ENCODE data around the gene EPB41L5.
A peak's percentile ranks its signal among the peaks of the same experiment; 100 is the strongest.
"Not testable (repeated sequence)": the region's sequence is repeated elsewhere in the genome, so short reads cannot be mapped to it uniquely, and the experiment has no call there.

EPB41L5 gene

DNA sequence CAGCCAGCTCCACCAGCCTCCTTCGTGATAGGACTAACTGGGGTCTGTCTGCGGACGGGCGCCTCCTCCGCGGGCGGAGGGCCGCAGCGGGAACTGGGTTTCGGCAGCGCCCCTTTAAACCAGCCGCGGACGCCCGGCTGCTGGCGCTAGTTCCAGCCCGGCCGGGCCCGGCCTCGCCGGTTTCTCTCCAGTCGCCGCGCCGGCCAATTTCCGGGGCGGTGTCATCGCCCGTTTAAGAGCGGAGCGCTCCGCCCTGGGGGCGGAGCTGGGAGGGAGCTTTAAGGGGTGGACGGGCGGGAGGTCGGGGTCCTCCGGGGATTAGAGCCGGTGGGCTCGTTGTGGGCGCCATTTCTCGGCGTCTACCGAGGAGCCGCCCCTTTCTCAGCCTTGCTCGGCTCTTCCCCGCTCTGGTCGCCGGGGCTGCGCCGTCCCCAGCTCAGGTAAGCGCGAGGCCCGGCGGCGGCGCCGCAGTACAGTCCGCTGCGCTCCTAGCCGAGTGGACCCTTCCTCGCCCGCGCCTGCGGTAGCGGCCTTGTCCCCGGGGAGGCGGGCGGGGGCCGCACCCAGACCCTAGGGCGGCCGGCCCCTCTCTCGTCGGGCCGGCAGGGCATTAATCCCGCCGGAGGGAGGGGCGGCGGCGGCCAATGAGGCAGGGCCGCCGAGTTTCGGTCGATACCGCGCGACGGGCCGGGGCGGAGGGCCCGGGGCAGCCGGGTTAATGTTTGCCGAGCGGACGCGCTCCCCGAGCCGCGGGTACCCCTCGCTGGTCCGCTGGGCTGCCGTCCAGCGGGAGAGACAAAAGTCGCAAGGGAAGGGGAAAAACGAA is at the start of gene EPB41L5:
EPB41L5 (plus strand) TSS at position 307 of the 826 bp plus-strand sequence. CDS start 6,008 bp downstream, outside the sequence.
- H3K27me3 ChIP-seq (ENCODE audit: insufficient read depth, low read length), result no peaks in the 10 kb centered on the region
- H3K9me3 ChIP-seq (ENCODE audit: low read length), result no peaks in the 10 kb centered on the region
- H2AFZ ChIP-seq (ENCODE audit: low read depth, low read length), result peak within 1 kb of the TSS; percentile 76
- peaks cover 15% of the 10 kb centered on the region for H3K4me1 ChIP-seq (ENCODE audit: insufficient read depth, low read length)
- peak within 1 kb of the TSS; percentile 99 for H3K4me3 ChIP-seq (ENCODE audit: low read length)
- H3K36me3 ChIP-seq (ENCODE audit: insufficient read depth, low read length), result no peaks in the 10 kb centered on the region

DNA sequence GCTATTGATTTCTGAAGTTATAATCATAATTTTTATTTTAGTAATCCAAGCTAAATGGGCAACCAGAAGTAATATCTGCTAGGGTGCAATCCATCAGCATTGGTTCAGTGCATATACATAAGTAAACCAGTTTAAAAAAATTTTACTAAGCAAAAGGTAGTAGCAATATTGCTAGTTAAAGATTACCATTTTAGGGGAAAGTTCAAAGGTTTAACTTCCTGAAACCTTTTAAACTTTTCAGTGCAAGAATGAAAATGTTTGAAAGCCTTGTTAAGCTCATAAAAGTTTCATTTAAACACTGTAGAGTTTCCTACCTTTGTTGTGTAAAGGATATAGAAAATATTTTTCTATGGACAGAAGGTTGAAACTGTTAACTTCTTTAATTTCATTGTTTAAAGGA is 31.0 kb upstream of the EPB41L5 start:
- H3K27me3 ChIP-seq (ENCODE audit: insufficient read depth, low read length), result no peaks in the 10 kb centered on the region
- no peak overlapping the region for H2AFZ ChIP-seq (ENCODE audit: low read depth, low read length)

DNA sequence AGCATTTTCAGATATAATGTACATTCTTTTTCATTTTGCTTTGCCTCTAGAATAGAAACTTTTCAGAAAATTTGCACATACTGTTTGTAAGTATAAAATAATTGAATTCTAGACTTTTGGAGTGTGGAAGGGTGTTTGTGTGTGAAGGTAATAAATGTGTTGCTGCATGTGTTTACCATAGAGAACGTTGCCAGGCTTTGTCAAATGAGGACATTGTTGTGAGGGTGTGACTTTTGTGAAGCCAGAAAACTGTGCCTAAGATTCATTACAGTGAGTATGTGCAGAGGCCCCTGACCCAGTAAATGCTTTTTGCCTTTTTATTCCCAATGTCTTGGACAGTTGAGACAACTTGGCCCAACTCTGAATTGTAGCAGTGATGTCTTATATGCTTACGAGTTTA is 30.4 kb upstream of the EPB41L5 start:
- no peaks in the 10 kb centered on the region for H3K4me1 ChIP-seq (ENCODE audit: insufficient read depth, low read length)
- no peak overlapping the region for H3K4me3 ChIP-seq (ENCODE audit: low read length)
- H3K9me3 ChIP-seq (ENCODE audit: low read length), result no peaks in the 10 kb centered on the region
- no peaks in the 10 kb centered on the region for H3K27me3 ChIP-seq (ENCODE audit: insufficient read depth, low read length)
- H3K36me3 ChIP-seq (ENCODE audit: insufficient read depth, low read length), result peaks cover 5% of the 10 kb centered on the region
- H2AFZ ChIP-seq (ENCODE audit: low read depth, low read length), result no peak overlapping the region

More for the DNA sequence above, 31.0 kb upstream of the EPB41L5 start:
- Histone ChIP-seq H3K9me3 (ENCODE audit: low read length) (no peaks in the 10 kb centered on the region), H3K4me1 (ENCODE audit: insufficient read depth, low read length) (no peaks in the 10 kb centered on the region), H3K4me3 (ENCODE audit: low read length) (no peak overlapping the region), H3K36me3 (ENCODE audit: insufficient read depth, low read length) (peaks cover 11% of the 10 kb centered on the region)

DNA sequence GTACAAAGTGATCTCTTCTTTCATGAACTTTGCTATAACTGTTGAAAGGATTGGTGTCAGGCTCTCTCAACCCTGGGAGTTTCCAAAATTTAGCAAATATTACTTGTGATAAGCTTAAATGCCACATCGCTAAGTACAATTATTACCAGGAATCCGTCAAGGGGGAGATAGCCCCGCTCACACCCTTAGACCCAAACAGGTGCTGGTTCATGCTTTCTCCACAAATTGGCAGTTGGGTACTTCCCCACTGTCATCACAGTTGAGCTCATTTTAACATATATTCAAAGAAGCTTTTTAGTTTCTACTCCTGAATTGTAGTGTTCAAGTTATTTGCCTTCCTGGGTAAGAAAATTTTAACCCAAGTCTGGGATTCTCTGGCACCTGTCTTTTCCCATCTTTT is 29.8 kb upstream of the EPB41L5 start:
- Histone ChIP-seq H3K36me3 (ENCODE audit: insufficient read depth, low read length) (peaks cover 2% of the 10 kb centered on the region), H2AFZ (ENCODE audit: low read depth, low read length) (no peak overlapping the region), H3K27me3 (ENCODE audit: insufficient read depth, low read length) (no peaks in the 10 kb centered on the region), H3K4me3 (ENCODE audit: low read length) (no peak overlapping the region), H3K4me1 (ENCODE audit: insufficient read depth, low read length) (no peaks in the 10 kb centered on the region), H3K9me3 (ENCODE audit: low read length) (no peaks in the 10 kb centered on the region)

DNA sequence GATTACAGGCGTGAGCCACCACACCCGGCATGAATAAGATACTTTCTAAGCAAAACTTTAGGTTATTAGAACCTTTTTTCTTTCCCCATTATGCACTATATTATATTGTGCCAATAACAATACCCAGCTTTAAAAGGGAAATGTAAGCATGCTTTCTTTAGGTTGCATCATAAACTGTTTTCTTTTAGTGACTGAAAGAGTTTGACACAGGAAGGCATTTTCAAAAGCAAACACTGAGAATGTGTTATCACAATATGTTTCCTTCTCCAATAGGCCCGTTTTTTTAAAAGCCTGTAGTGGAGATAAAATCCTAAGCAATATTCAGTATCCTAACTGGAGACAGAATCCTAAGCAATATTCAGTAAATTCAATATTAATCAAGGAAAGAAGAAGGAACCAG is 16.7 kb upstream of the EPB41L5 start:
- Histone ChIP-seq H2AFZ (ENCODE audit: low read depth, low read length) (no peak overlapping the region), H3K36me3 (ENCODE audit: insufficient read depth, low read length) (no peaks in the 10 kb centered on the region), H3K4me3 (ENCODE audit: low read length) (no peak overlapping the region), H3K27me3 (ENCODE audit: insufficient read depth, low read length) (no peaks in the 10 kb centered on the region), H3K4me1 (ENCODE audit: insufficient read depth, low read length) (no peaks in the 10 kb centered on the region), H3K9me3 (ENCODE audit: low read length) (no peaks in the 10 kb centered on the region)

DNA sequence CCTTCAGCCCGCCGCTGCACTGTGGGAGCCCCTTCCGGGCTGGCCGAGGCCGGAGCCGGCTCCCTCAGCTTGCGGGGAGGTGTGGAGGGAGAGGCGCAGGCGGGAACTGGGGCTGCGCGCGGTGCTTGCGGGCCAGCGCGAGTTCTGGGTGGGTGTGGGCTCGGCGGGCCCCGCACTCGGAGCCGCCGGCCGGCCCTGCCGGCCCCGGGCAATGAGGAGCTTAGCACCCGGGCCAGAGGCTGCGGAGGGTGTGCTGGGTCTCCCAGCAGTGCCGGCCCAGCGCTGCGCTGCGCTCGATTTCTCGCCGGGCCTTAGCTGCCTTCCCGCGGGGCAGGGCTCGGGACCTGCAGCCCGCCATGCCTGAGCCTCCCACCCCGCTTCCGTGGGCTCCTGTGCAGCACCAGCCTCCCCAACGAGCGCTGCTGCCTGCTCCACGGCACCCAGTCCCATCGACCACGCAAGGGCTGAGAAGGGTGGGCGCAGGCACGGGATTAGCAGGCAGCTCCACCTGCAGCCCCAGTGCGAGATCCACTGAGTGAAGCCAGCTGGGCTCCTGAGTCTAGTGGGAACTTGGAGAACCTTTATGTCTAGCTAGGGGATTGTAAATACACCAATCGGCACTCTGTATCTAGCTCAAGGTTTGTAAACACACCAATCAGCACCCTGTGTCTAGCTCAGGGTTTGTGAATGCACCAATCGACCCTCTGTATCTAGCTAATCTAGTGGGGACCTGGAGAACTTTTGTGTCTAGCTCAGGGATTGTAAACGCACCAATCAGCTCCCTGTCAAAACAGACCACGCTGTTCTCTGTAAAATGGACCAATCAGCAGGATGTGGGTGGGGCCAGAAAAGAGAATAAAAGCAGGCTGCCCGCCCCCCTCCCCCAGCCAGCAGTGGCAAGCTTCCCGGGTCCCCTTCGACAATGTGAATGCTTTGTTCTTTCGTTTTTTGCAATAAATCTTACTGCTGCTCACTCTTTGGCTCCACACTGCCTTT is 15.7 kb upstream of the EPB41L5 start:
- H2AFZ ChIP-seq (ENCODE audit: low read depth, low read length); H3K36me3 ChIP-seq (ENCODE audit: insufficient read depth, low read length); H3K4me1 ChIP-seq (ENCODE audit: insufficient read depth, low read length); H3K27me3 ChIP-seq (ENCODE audit: insufficient read depth, low read length); H3K4me3 ChIP-seq (ENCODE audit: low read length); H3K9me3 ChIP-seq (ENCODE audit: low read length): not testable (repeated sequence)

DNA sequence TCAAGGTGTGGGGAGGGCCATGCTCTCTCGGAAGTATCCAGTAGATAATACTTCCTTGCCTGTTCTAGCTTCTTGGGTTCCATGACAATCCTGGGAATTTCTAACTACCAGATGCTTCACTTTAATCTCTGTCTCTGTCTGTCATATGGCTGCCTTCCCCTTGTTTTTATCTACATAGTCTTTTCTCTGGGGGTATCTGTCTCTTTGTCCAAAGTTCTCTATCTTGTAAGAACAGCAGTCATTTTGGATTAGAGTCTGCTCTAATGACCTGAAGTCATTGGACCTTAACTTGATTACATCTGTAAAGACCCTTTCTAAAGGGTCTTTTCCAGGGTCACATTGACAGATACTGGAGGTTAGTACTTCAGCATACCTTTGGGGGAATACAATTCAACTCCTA is 11.4 kb upstream of the EPB41L5 start:
- no peaks in the 10 kb centered on the region for H3K36me3 ChIP-seq (ENCODE audit: insufficient read depth, low read length)
- no peaks in the 10 kb centered on the region for H3K9me3 ChIP-seq (ENCODE audit: low read length)
- no peaks in the 10 kb centered on the region for H3K4me1 ChIP-seq (ENCODE audit: insufficient read depth, low read length)
- no peak overlapping the region for H2AFZ ChIP-seq (ENCODE audit: low read depth, low read length)
- H3K27me3 ChIP-seq (ENCODE audit: insufficient read depth, low read length), result no peaks in the 10 kb centered on the region
- H3K4me3 ChIP-seq (ENCODE audit: low read length), result no peak overlapping the region

DNA sequence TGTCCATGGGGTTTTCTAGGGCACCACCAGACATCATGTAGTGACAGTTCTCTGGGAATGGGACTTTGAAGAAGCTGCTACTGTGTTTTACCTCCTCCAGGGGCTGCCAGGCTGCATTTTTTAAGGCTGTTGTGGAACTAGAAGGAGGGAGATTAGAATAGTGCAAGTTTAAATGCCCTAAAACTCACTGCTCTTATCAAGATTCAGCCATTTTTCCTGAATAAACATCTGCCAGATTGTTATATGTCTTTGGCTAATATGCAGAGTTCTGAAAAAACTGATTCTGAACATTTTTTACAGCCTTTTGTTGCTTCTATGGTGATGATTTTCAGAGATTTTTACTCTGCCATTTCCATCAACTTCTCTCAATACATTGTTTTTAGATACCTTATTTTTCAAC is 8.6 kb upstream of the EPB41L5 start:
- no peak overlapping the region for H2AFZ ChIP-seq (ENCODE audit: low read depth, low read length)
- no peak overlapping the region for H3K4me3 ChIP-seq (ENCODE audit: low read length)
- H3K36me3 ChIP-seq (ENCODE audit: insufficient read depth, low read length), result no peaks in the 10 kb centered on the region
- H3K9me3 ChIP-seq (ENCODE audit: low read length), result no peaks in the 10 kb centered on the region
- H3K27me3 ChIP-seq (ENCODE audit: insufficient read depth, low read length), result no peaks in the 10 kb centered on the region
- no peaks in the 10 kb centered on the region for H3K4me1 ChIP-seq (ENCODE audit: insufficient read depth, low read length)

DNA sequence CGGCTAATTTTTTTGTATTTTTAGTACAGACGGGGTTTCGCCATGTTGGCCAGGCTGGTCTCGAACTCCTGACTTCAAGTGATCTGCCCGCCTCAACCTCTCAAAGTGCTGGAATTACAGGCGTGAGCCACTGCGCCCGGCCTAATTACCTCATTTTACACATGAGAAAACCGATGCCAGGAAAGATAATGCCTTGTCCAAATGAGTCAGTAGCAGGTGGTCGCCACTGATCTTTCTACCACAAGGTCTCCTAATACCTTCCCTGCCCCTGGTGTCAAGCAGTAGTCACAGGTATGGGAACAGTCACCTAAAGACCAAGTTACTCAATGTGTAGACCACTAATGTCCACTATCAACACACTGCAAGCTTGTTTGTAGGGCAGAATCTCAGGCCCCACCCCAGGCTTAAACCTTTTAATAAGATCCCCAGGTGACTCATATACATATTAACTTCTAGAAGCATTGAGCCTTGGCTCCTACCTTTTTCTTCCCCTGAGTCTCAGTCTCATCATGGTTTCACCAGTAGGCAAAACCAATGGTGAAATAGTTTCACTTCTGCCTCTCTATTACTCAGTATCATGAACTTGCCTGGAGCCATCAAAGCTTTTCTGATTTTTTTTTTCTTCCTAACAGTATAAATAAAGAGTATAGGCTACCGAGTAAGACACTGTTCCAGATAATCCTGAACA is 6.9 kb upstream of the EPB41L5 start:
- no peak overlapping the region for H3K4me3 ChIP-seq (ENCODE audit: low read length)
- no peaks in the 10 kb centered on the region for H3K36me3 ChIP-seq (ENCODE audit: insufficient read depth, low read length)
- no peak overlapping the region for H2AFZ ChIP-seq (ENCODE audit: low read depth, low read length)
- no peaks in the 10 kb centered on the region for H3K4me1 ChIP-seq (ENCODE audit: insufficient read depth, low read length)
- H3K9me3 ChIP-seq (ENCODE audit: low read length), result no peaks in the 10 kb centered on the region
- no peaks in the 10 kb centered on the region for H3K27me3 ChIP-seq (ENCODE audit: insufficient read depth, low read length)

DNA sequence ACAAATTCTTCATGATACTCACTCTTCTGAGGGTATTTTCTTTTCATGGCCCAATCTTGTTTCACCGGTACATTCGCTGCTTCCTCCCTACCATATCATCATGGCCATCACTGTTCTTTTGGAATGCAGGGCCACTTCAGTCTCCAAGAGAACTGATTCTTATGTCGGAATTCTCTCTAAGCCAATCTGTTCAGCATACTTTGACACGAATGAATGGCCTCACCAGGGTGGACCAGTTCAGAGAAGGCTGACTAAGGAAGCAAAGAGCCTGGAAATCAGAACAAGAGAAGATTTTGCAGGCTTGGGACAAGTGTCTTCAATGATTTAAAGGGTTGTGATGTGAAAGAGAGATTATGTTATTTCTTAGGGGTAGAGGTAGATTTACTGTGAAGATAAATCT is 5.0 kb upstream of the EPB41L5 start:
- H3K4me1 ChIP-seq (ENCODE audit: insufficient read depth, low read length), result peaks cover 5% of the 10 kb centered on the region
- H3K27me3 ChIP-seq (ENCODE audit: insufficient read depth, low read length), result no peaks in the 10 kb centered on the region
- H3K4me3 ChIP-seq (ENCODE audit: low read length), result no peak overlapping the region
- H3K36me3 ChIP-seq (ENCODE audit: insufficient read depth, low read length), result no peaks in the 10 kb centered on the region
- no peak overlapping the region for H2AFZ ChIP-seq (ENCODE audit: low read depth, low read length)
- no peaks in the 10 kb centered on the region for H3K9me3 ChIP-seq (ENCODE audit: low read length)

DNA sequence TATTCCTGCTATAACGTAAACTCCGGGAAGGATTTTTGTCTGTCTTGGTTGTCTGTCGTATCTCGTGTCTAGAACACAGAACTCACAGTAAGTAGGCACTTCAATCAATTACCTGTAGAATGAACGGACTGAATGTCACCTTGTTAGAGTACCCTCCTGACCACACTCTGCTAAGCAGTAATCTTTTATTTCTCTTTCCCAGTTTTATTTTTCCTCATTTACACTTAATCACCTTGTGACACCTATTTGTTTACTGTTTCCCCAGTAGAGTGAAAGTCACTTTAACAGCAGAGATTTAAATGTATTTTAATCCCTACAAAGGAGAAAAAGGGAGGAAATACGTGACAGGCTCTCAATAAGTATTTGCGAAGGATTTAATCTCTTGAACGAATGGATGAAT is 514 bp upstream of the EPB41L5 start:
- peak overlapping the region; percentile 99 for H3K4me3 ChIP-seq (ENCODE audit: low read length)
- H3K27me3 ChIP-seq (ENCODE audit: insufficient read depth, low read length), result no peaks in the 10 kb centered on the region
- H3K9me3 ChIP-seq (ENCODE audit: low read length), result no peaks in the 10 kb centered on the region
- H3K4me1 ChIP-seq (ENCODE audit: insufficient read depth, low read length), result peaks cover 15% of the 10 kb centered on the region
- H2AFZ ChIP-seq (ENCODE audit: low read depth, low read length), result peak overlapping the region; percentile 76
- H3K36me3 ChIP-seq (ENCODE audit: insufficient read depth, low read length), result no peaks in the 10 kb centered on the region

DNA sequence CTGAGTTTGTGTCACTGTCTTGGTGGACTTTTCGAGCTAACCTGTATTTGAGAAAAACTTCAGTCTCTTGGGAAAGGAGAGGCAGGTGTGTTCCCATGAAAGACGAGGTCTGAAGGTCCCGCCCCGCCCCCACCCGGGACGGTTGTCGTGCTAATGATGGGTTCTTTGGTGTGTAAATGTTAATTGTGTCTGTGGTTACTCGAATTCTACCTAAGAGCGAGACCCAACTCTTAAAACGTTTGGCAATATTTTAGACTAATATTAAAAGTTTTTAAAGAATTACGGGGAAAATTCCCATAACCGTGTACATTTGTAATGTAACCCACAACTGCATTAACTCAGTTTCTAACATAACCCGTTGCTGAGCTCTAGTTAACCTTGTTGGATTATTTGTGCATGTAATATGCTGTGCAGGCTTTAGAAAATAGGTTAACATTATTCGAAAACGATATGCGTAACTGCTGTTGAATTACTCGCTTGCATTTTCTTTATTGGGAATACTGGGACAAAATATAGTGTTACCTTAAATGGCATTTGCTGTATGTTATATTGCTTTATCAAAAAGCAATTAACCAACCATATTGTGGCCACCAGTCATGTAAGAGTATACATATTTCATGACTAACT is 833 bp downstream of the EPB41L5 start:
- peak overlapping the region; percentile 99 for H3K4me3 ChIP-seq (ENCODE audit: low read length)
- no peaks in the 10 kb centered on the region for H3K9me3 ChIP-seq (ENCODE audit: low read length)
- H3K36me3 ChIP-seq (ENCODE audit: insufficient read depth, low read length), result no peaks in the 10 kb centered on the region
- peaks cover 15% of the 10 kb centered on the region for H3K4me1 ChIP-seq (ENCODE audit: insufficient read depth, low read length)
- H2AFZ ChIP-seq (ENCODE audit: low read depth, low read length), result peak overlapping the region; percentile 76
- H3K27me3 ChIP-seq (ENCODE audit: insufficient read depth, low read length), result no peaks in the 10 kb centered on the region
